ENCODE measurements around the gene GABPA. TPM values are rescaled to one million over a fixed set of nuclear protein-coding genes. Genes with fewer than 3 reads are reported as not detected.

Gene GABPA
- total RNA-seq, 2 experiments from 2014 or later, result 21.9 to 33.2 TPM

DNA sequence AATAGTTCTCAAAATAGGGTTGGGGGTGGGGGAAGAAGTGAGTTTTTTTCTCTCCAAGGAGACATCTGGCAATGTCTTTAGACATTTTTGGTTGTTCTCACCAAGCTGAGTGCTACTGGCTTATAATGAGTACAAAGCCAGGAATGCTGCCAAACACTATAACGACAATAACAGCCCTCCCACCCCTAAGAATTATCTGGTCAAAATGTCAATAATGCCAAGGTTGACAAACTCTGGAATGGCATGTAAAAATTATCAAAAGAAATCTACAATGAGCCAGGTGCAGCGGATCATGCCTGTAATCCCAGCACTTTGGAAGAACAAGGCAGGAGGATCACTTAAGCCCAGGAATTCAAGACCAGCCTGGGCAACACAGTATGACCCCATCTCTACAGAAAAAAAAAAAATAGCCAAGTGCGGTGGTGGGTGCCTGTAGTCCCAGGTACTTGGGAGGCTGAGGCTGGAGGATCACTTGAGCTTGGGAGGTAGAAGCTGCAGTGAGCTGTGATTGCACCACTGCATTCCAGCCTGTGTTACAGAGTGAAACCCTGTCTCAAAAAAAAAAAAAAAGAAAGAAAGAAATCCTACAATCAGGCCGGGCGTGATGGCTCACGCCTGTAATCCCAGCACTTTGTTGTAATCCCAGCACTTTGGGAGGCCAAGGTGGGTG, 2.5 kb upstream of the GABPA start:
- peaks cover 23% of the 10 kb centered on the region for H3K4me1 ChIP-seq (ENCODE audit: insufficient read depth, low read length, poor library complexity, severe bottlenecking)
- peaks cover 12% of the 10 kb centered on the region; the same call in 1 of the 2 replicates for H4K20me1 ChIP-seq (ENCODE audit: insufficient read depth, low read length)
- DNase-seq (ENCODE audit: low spot score), result no peak
- no peak overlapping the region for H2AFZ ChIP-seq (ENCODE audit: low read length)
- intact Hi-C loops (cut with micrococcal nuclease; ENCODE audit: unreplicated experiment), result loop anchor here (10.0 kb wide), 1 partner anchor 157 kb away; no protein-coding TSS in a partner anchor
- H3K36me3 ChIP-seq (ENCODE audit: insufficient read depth, low read length), result peaks cover 50% of the 10 kb centered on the region
- H3K9me2 ChIP-seq (ENCODE audit: insufficient read depth, low read length), result no peaks in the 10 kb centered on the region
- no TSS peak for BruUV-seq (replicated peaks)
- H3K9me3 ChIP-seq (ENCODE audit: low read length), result no peaks in the 10 kb centered on the region
- ChIA-PET CTCF (ENCODE audit: unreplicated experiment) (no interaction called here), POLR2A (interaction anchor here (0.7 to 1.3 kb wide), 4 partner anchors 15 to 158 kb away, joined by 3 to 5 read pairs (median 4); no protein-coding TSS in a partner anchor)
- no peak overlapping the region for H3K27ac ChIP-seq (ENCODE audit: low read depth, low read length, poor library complexity, severe bottlenecking)
- peaks cover 77% of the 10 kb centered on the region for H3K79me2 ChIP-seq (ENCODE audit: insufficient read depth, low read depth, low read length)
- H3K4me3 ChIP-seq (ENCODE audit: low read depth, low read length, poor library complexity, severe bottlenecking), result no peak overlapping the region
- peak overlapping the region; percentile 13; the same call in 1 of the 2 replicates for H3K4me2 ChIP-seq (ENCODE audit: low read length)
- no peak for TF ChIP-seq EZH2phosphoT487 (IDR thresholded peaks at IDR 0.05; ENCODE audit: borderline replicate concordance, low read depth, low read length)
- TF ChIP-seq, protein P1, sequence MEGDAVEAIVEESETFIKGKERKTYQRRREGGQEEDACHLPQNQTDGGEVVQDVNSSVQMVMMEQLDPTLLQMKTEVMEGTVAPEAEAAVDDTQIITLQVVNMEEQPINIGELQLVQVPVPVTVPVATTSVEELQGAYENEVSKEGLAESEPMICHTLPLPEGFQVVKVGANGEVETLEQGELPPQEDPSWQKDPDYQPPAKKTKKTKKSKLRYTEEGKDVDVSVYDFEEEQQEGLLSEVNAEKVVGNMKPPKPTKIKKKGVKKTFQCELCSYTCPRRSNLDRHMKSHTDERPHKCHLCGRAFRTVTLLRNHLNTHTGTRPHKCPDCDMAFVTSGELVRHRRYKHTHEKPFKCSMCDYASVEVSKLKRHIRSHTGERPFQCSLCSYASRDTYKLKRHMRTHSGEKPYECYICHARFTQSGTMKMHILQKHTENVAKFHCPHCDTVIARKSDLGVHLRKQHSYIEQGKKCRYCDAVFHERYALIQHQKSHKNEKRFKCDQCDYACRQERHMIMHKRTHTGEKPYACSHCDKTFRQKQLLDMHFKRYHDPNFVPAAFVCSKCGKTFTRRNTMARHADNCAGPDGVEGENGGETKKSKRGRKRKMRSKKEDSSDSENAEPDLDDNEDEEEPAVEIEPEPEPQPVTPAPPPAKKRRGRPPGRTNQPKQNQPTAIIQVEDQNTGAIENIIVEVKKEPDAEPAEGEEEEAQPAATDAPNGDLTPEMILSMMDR (conservative IDR thresholded peaks at IDR 0.05; ENCODE audit: low read length), result no peak

DNA sequence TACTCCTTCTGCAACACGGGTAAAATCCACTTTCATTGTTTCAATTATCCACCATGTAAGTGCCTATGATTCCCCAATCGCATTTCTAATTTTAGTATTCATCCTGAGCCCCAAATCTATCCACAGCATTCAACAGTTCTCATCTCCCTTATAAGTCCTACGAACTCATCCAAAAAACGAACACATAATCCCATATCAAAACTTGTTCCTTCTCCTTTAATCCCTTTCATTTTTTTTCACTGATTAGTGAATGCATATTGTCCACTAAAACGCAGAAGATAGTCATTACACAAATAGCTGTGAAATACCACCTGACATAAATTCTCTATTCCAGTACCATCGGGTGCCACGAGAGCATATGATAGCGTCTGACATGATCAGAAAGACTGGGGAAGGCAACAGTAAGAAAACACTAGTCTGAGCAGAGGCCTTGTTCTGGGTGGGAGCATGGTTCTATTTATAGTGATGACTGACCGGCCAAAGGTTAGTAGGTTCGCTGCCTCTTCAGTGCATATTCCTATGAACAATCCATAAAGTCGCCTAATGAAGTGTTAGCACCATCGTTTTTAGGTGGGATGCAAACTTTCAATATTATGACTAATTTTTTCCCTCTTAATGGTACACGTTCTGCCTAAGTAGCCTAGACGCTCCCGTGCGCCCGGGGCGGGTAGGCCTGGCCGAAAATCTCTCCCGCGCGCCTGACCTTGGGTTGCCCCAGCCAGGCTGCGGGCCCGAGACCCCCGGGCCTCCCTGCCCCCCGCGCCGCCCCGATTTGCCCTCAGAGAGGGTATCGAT, 716 bp upstream of the GABPA start:
- H3K4me1 ChIP-seq (ENCODE audit: insufficient read depth, low read length, poor library complexity, severe bottlenecking), result peaks cover 41% of the 10 kb centered on the region
- H2AFZ ChIP-seq (ENCODE audit: low read length), result peak overlapping the region; percentile 40; the same call in 1 of the 2 replicates

DNA sequence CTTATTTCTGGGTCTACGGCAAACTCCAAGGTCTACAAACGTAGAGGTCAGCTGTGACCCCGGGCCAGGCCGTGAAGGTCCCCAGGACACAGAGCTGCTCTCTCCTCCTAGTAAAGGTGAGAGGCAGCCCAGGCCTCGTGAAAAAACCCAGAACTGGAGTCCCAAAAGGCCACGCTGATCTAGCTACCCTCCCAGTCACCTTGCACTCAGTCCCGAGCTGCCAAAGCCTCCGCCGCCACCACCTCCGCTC, 193 bp upstream of the GABPA start:
- no peak for TF ChIP-seq EZH2phosphoT487 (IDR thresholded peaks at IDR 0.05; ENCODE audit: borderline replicate concordance, low read depth, low read length)
- TF ChIP-seq, protein P1 (conservative IDR thresholded peaks at IDR 0.05; ENCODE audit: low read length), result no peak
- no peak for DNase-seq (ENCODE audit: low spot score)
- Histone ChIP-seq H2AFZ (ENCODE audit: low read length) (peak overlapping the region; percentile 40; the same call in 1 of the 2 replicates), H3K9me2 (ENCODE audit: insufficient read depth, low read length) (no peaks in the 10 kb centered on the region), H3K27ac (ENCODE audit: low read depth, low read length, poor library complexity, severe bottlenecking) (peak overlapping the region; percentile 92), H4K20me1 (ENCODE audit: insufficient read depth, low read length) (peaks cover 14% of the 10 kb centered on the region; the same call in 1 of the 2 replicates), H3K4me1 (ENCODE audit: insufficient read depth, low read length, poor library complexity, severe bottlenecking) (peaks cover 46% of the 10 kb centered on the region), H3K79me2 (ENCODE audit: insufficient read depth, low read depth, low read length) (peaks cover 89% of the 10 kb centered on the region), H3K9me3 (ENCODE audit: low read length) (no peaks in the 10 kb centered on the region), H3K4me3 (ENCODE audit: low read depth, low read length, poor library complexity, severe bottlenecking) (peak overlapping the region; percentile 85), H3K36me3 (ENCODE audit: insufficient read depth, low read length) (peaks cover 27% of the 10 kb centered on the region), H3K4me2 (ENCODE audit: low read length) (peak overlapping the region; percentile 69)
- no TSS peak for BruUV-seq (replicated peaks)
- POLR2A ChIA-PET, result interaction anchor here (0.5 to 2.8 kb wide), 12 partner anchors 10 to 234 kb away, joined by 3 to 16 read pairs (median 4); no protein-coding TSS in a partner anchor
- CTCF ChIA-PET (ENCODE audit: unreplicated experiment), result interaction anchor here (0.6 to 1.0 kb wide), 2 partner anchors 13 to 126 kb away, joined by 3 to 6 read pairs; no protein-coding TSS in a partner anchor
- intact Hi-C loops (cut with micrococcal nuclease; ENCODE audit: unreplicated experiment), result loop anchor here (2.0 to 10.0 kb wide), 3 partner anchors 96 to 232 kb away; partner anchors contain the start of gene JAM2

More for the DNA sequence above, 716 bp upstream of the GABPA start:
- ChIA-PET CTCF (ENCODE audit: unreplicated experiment) (interaction anchor here (0.6 to 1.0 kb wide), 2 partner anchors 12 to 126 kb away, joined by 3 to 6 read pairs; no protein-coding TSS in a partner anchor), POLR2A (interaction anchor here (0.5 to 2.8 kb wide), 13 partner anchors 9 to 1224 kb away, joined by 3 to 16 read pairs (median 3); no protein-coding TSS in a partner anchor)
- H3K27ac ChIP-seq (ENCODE audit: low read depth, low read length, poor library complexity, severe bottlenecking), result peak overlapping the region; percentile 92
- H3K9me2 ChIP-seq (ENCODE audit: insufficient read depth, low read length), result no peaks in the 10 kb centered on the region
- intact Hi-C loops (cut with micrococcal nuclease; ENCODE audit: unreplicated experiment), result loop anchor here (2.0 to 10.0 kb wide), 3 partner anchors 95 to 233 kb away; partner anchors contain the start of gene JAM2
- H3K4me3 ChIP-seq (ENCODE audit: low read depth, low read length, poor library complexity, severe bottlenecking), result peak overlapping the region; percentile 85
- H3K4me2 ChIP-seq (ENCODE audit: low read length), result peak overlapping the region; percentile 69
- H3K9me3 ChIP-seq (ENCODE audit: low read length), result no peaks in the 10 kb centered on the region
- TF ChIP-seq EZH2phosphoT487 (IDR thresholded peaks at IDR 0.05; ENCODE audit: borderline replicate concordance, low read depth, low read length), result no peak
- peaks cover 32% of the 10 kb centered on the region for H3K36me3 ChIP-seq (ENCODE audit: insufficient read depth, low read length)
- no TSS peak for BruUV-seq (replicated peaks)
- peak; percentile 43 for DNase-seq (ENCODE audit: low spot score)
- H4K20me1 ChIP-seq (ENCODE audit: insufficient read depth, low read length), result peaks cover 14% of the 10 kb centered on the region; the same call in 1 of the 2 replicates
- H3K79me2 ChIP-seq (ENCODE audit: insufficient read depth, low read depth, low read length), result peaks cover 89% of the 10 kb centered on the region
